Colonic mucosa (tissue), 4 donors: Measurements from ENCODE around the gene TNRC6A. TPM values are rescaled to one million over a fixed set of nuclear protein-coding genes. Genes with fewer than 3 reads are reported as not detected.

Source experiments
- DNase-seq: peaks from one replicate; pipeline ENCODE4 v3.0.0-alpha.2; 2020
- H3K27ac ChIP-seq: fragments of 200-600 bp; one replicate; pipeline ENCODE4 v1.8.0; 2021
- H3K27me3 ChIP-seq: fragments of 200-600 bp; one replicate; pipeline ENCODE4 v1.8.0; 2021
- H3K36me3 ChIP-seq: fragments of 200-600 bp; one replicate; pipeline ENCODE4 v1.8.0; 2021
- H3K4me1 ChIP-seq: fragments of 200-600 bp; one replicate; pipeline ENCODE4 v1.8.0; 2021; ENCODE audit warnings: mild to moderate bottlenecking
- H3K4me3 ChIP-seq: fragments of 200-600 bp; one replicate; pipeline ENCODE4 v1.8.0; 2021
- H3K9ac ChIP-seq, 2 donors: one replicate each; pipeline ENCODE4 v1.7.0; 2013; ENCODE audit warnings: control low read depth in 2 of 2, low read depth in 2 of 2, low read length in 2 of 2
- H3K9me3 ChIP-seq: fragments of 200-600 bp; one replicate; pipeline ENCODE4 v1.8.0; 2021
- CTCF ChIP-seq: fragments of 200-600 bp; IDR thresholded peaks from one replicate; pipeline ENCODE4 v1.8.0; 2022; ENCODE audit warnings: antibody characterized with exemption, mild to moderate bottlenecking
- intact Hi-C: fragments of 100-400 bp; cut with DNase I; formaldehyde crosslinking; loops from one replicate; pipeline ENCODE4 v1.14.1; 2022
- total RNA-seq, 2 donors: library from RNA; stranded (reverse); fragmentation: NEBNext Ultra II Directional in 1 of 2; extraction: Animal tissue kit (Norgen Biotek cat#: 25700) in 1 of 2; gene quantifications; one replicate each; pipeline ENCODE4 v1.2.1, GENCODE V29; 2021
- donor health status: healthy.
- donor health status: DM: no; HTN: no; CAD: no.
- donor health status: DM: no; HTN: no; CAD: no.

TNRC6A gene
- total RNA-seq, 2 donors from 2014 or later, result 32.8 to 33.2 TPM

GRCh38 chr16:24686678-24687077 lies 42.8 kb upstream of the TNRC6A start:
- Histone ChIP-seq H3K9me3 (no peaks in the 10 kb centered on the region), H3K9ac (no peak overlapping the region), H3K36me3 (no peaks in the 10 kb centered on the region), H3K4me1 (no peaks in the 10 kb centered on the region), H3K27me3 (no peaks in the 10 kb centered on the region), H3K27ac (no peak overlapping the region), H3K4me3 (no peak overlapping the region)
- no peak for DNase-seq
- intact Hi-C loops, result no loop called here
- no peak for TF ChIP-seq CTCF

GRCh38 chr16:24688359-24688758 lies 41.1 kb upstream of the TNRC6A start:
- no peak for TF ChIP-seq CTCF
- Histone ChIP-seq H3K9me3 (no peaks in the 10 kb centered on the region), H3K36me3 (no peaks in the 10 kb centered on the region), H3K4me3 (no peak overlapping the region), H3K27me3 (no peaks in the 10 kb centered on the region), H3K9ac (no peak overlapping the region), H3K4me1 (no peaks in the 10 kb centered on the region), H3K27ac (no peak overlapping the region)
- no peak for DNase-seq
- intact Hi-C loops, result no loop called here

GRCh38 chr16:24689128-24689527 lies 40.3 kb upstream of the TNRC6A start:
- TF ChIP-seq CTCF, result peak; percentile 26
- no peaks in the 10 kb centered on the region for H3K9me3 ChIP-seq
- no peak overlapping the region for H3K27ac ChIP-seq
- H3K36me3 ChIP-seq, result no peaks in the 10 kb centered on the region
- no peaks in the 10 kb centered on the region for H3K4me1 ChIP-seq
- no peak for DNase-seq
- H3K9ac ChIP-seq, result no peak overlapping the region
- no peak overlapping the region for H3K4me3 ChIP-seq
- no peaks in the 10 kb centered on the region for H3K27me3 ChIP-seq
- intact Hi-C loops, result no loop called here

- no peaks in the 10 kb centered on the region for H3K4me1 ChIP-seq
- no peaks in the 10 kb centered on the region for H3K9me3 ChIP-seq
- no peaks in the 10 kb centered on the region for H3K27me3 ChIP-seq
- intact Hi-C loops, result no loop called here
- H3K36me3 ChIP-seq, result no peaks in the 10 kb centered on the region
- H3K4me3 ChIP-seq, result no peak overlapping the region
- H3K9ac ChIP-seq, result no peak overlapping the region
- H3K27ac ChIP-seq, result no peak overlapping the region
- no peak for DNase-seq
- no peak for TF ChIP-seq CTCF
Observed at GRCh38 chr16:24692854-24693253, 36.6 kb upstream of the TNRC6A start.

- Histone ChIP-seq H3K4me3 (no peak overlapping the region), H3K9ac (no peak overlapping the region), H3K4me1 (no peaks in the 10 kb centered on the region), H3K36me3 (no peaks in the 10 kb centered on the region), H3K27ac (no peak overlapping the region), H3K9me3 (no peaks in the 10 kb centered on the region), H3K27me3 (no peaks in the 10 kb centered on the region)
- DNase-seq, result no peak
- no peak for TF ChIP-seq CTCF
- intact Hi-C loops, result no loop called here
Observed at GRCh38 chr16:24694931-24695330, 34.5 kb upstream of the TNRC6A start.

- Histone ChIP-seq H3K36me3 (no peaks in the 10 kb centered on the region), H3K9ac (no peak overlapping the region), H3K4me1 (no peaks in the 10 kb centered on the region), H3K27ac (no peak overlapping the region), H3K27me3 (no peaks in the 10 kb centered on the region), H3K9me3 (no peaks in the 10 kb centered on the region), H3K4me3 (no peak overlapping the region)
- no peak for DNase-seq
- intact Hi-C loops, result no loop called here
- TF ChIP-seq CTCF, result no peak
Observed at GRCh38 chr16:24696699-24697098, 32.8 kb upstream of the TNRC6A start.
